ENCODE measurements around the gene PLAGL1.

PLAGL1 gene

GRCh38 chr6:143900358-143900757, 107.7 kb downstream of the PLAGL1 start:
- no peak for TF ChIP-seq CTCF (conservative IDR thresholded peaks at IDR 0.05; ENCODE audit: low read depth)
- H3K27ac ChIP-seq, result no peak overlapping the region
- DNase-seq (ENCODE audit: low spot score), result no peak
- POLR2A ChIA-PET (ENCODE audit: low non-redundant PET), result no interaction called here
- CTCF ChIA-PET, result interaction anchor here (0.7 kb wide), 1 partner anchor 688 kb away, joined by 8 read pairs; no protein-coding TSS in a partner anchor

GRCh38 chr6:143896126-143896860, 111.8 kb downstream of the PLAGL1 start:
- CTCF ChIA-PET, result no interaction called here
- no peak for DNase-seq (ENCODE audit: low spot score)
- H3K27ac ChIP-seq, result no peak overlapping the region
- no peak for TF ChIP-seq CTCF (conservative IDR thresholded peaks at IDR 0.05; ENCODE audit: low read depth)
- POLR2A ChIA-PET (ENCODE audit: low non-redundant PET), result no interaction called here

- ChIA-PET POLR2A (ENCODE audit: low non-redundant PET) (no interaction called here), CTCF (no interaction called here)
- H3K27ac ChIP-seq, result no peak overlapping the region
- TF ChIP-seq CTCF (conservative IDR thresholded peaks at IDR 0.05; ENCODE audit: low read depth), result no peak
- no peak for DNase-seq (ENCODE audit: low spot score)
Measured at GRCh38 chr6:143894655-143895054, 113.4 kb downstream of the PLAGL1 start.
